Panc1 (cell line): ENCODE measurements around the gene SLCO3A1. TPM values are rescaled to one million over a fixed set of nuclear protein-coding genes. Genes with fewer than 3 reads are reported as not detected.

Experiments used
- ATAC-seq: fragments of 200-7000 bp; cut with Tn5 transposase; 2 replicates; pipeline ENCODE4 v1.9.1; 2020; ENCODE audit warnings: mild to moderate bottlenecking, moderate library complexity
- BruUV-seq: library from RNA; stranded (reverse); fragments of 400-500 nt; replicated peaks from 2 replicates; lab custom pipeline; 2021; lab: Mats Ljungman, UMichigan
- CTCF ChIA-PET: fragments of 300-600 bp; sonication (Branson Sonifier 250); formaldehyde crosslinking; loops from one replicate; lab custom pipeline; 2022; ENCODE audit warnings: antibody characterized with exemption; lab: Charles Lee
- POLR2A ChIA-PET: fragments of 300-600 bp; sonication (Branson Sonifier 250); formaldehyde crosslinking; loops from one replicate; lab custom pipeline; 2022; ENCODE audit warnings: antibody characterized with exemption; lab: Charles Lee
- DNase-seq: peaks from one replicate; pipeline ENCODE4 v3.0.0-alpha.2; 2010; ENCODE audit warnings: low read depth, low spot score
- H3K27ac ChIP-seq: 2 replicates; pipeline ENCODE4 v1.5.1; 2011; ENCODE audit warnings: mild to moderate bottlenecking, low read length, inconsistent platforms
- H3K27me3 ChIP-seq: fragments of 200-500 bp; sonication (Bioruptor generic); 2 replicates; pipeline ENCODE4 v1.6.0; 2014; ENCODE audit warnings: low read length, inconsistent platforms; ENCODE audit not compliant: control insufficient read depth, insufficient read depth
- H3K36me3 ChIP-seq: fragments of 200-500 bp; sonication (Bioruptor generic); 2 replicates; pipeline ENCODE4 v1.5.1; 2014; ENCODE audit warnings: inconsistent platforms, mild to moderate bottlenecking, low read length, moderate library complexity; ENCODE audit not compliant: control insufficient read depth, insufficient read depth
- H3K4me1 ChIP-seq: 2 replicates; pipeline ENCODE4 v1.5.1; 2011; ENCODE audit warnings: inconsistent platforms, mild to moderate bottlenecking, low read length, moderate library complexity; ENCODE audit not compliant: control insufficient read depth, insufficient read depth
- H3K4me3 ChIP-seq, 2 experiments: 2 replicates each; pipeline ENCODE4 v1.5.1; 2011 to 2012; ENCODE audit warnings: low read depth in 2 of 2, low read length in 2 of 2, mild to moderate bottlenecking in 2 of 2, inconsistent platforms in 1 of 2, moderate library complexity in 1 of 2
- H3K9me3 ChIP-seq: fragments of 200-500 bp; sonication (Bioruptor generic); 2 replicates; pipeline ENCODE4 v1.5.1; 2014; ENCODE audit warnings: low read depth, mild to moderate bottlenecking, inconsistent platforms, low read length, moderate library complexity; ENCODE audit not compliant: control insufficient read depth, insufficient read depth
- POLR2AphosphoS5 ChIP-seq: IDR thresholded peaks from 2 replicates; pipeline ENCODE4 v1.6.1; 2012; ENCODE audit warnings: mild to moderate bottlenecking, low read depth, low read length, moderate library complexity
- SIN3A ChIP-seq: IDR thresholded peaks from 2 replicates; pipeline ENCODE4 v1.6.1; 2012; ENCODE audit warnings: low read depth, mild to moderate bottlenecking, low read length, moderate library complexity, borderline replicate concordance; ENCODE audit not compliant: insufficient read depth
- TCF7L2 ChIP-seq: IDR thresholded peaks from 2 replicates; pipeline ENCODE4 v1.6.1; 2011; ENCODE audit warnings: mild to moderate bottlenecking, low read depth, low read length, inconsistent platforms
- in situ Hi-C: cut with HindIII; loops from 2 replicates; pipeline ENCODE4 v1.10.0; 2016; ENCODE audit warnings: low sequenced_read_pairs, low pct_unique_long_range_greater_than_20kb
- intact Hi-C: fragments of 100-400 bp; cut with micrococcal nuclease; formaldehyde crosslinking; loops from one replicate; pipeline ENCODE4 v1.10.0; 2022; ENCODE audit not compliant: unreplicated experiment
- total RNA-seq: library from RNA; stranded (reverse); gene quantifications from one replicate; pipeline ENCODE4 v1.2.1, GENCODE V29; 2021; ENCODE audit not compliant: unreplicated experiment
- TF ChIP-seq, protein P1 (sequence below), 2 experiments: IDR thresholded peaks; 2 replicates each; pipeline ENCODE4 v1.6.1; 2011 to 2012; ENCODE audit warnings: low read depth in 2 of 2, control low read depth in 1 of 2, low read length in 1 of 2, mild to moderate bottlenecking in 1 of 2, moderate library complexity in 1 of 2; ENCODE audit not compliant: insufficient read depth in 1 of 2
- TF ChIP-seq, protein P2 (sequence below): fragments of 450-650 bp; IDR thresholded peaks from 2 replicates; pipeline ENCODE4 v1.5.1; 2017; ENCODE audit warnings: mild to moderate bottlenecking

SLCO3A1 gene
- total RNA-seq, 1 experiment from 2014 or later: 20.6 TPM

DNA sequence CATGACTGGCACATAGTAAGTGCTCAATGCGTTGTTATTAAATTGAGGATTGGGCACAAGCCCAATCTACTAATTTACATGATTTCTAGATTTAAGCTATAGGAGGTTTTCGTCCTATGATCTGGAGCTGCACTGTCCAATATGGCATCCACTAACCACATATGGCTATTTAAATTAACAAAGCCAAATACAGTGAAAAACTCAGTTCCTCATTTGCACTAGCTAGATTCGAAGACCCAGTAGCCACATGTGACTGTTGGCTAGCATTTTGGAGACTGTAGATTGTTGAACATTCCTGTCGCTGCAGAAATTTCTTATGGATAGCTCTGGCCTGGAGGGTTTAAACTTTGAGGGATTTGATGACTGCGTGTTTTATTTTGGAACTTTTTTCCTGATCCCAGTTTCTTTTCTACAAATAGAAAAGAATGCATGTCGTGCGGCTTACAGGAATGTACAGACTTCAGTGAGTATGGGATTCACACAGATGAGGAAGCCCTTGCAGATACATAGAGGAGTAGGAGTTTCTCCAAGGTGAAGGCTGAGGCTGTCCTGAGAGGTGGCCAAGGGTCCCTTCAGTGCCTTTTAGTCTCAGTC, 82.8 kb downstream of the SLCO3A1 start:
- no peaks in the 10 kb centered on the region for H3K27me3 ChIP-seq
- ChIA-PET POLR2A (no interaction called here), CTCF (no interaction called here)
- no peaks in the 10 kb centered on the region for H3K36me3 ChIP-seq
- no peak overlapping the region for H3K27ac ChIP-seq
- ATAC-seq: no peak
- H3K4me1 ChIP-seq: peaks cover 4% of the 10 kb centered on the region
- intact Hi-C loops: no loop called here
- in situ Hi-C loops: no loop called here
- DNase-seq: no peak
- no TSS peak for BruUV-seq
- TF ChIP-seq, protein P1, sequence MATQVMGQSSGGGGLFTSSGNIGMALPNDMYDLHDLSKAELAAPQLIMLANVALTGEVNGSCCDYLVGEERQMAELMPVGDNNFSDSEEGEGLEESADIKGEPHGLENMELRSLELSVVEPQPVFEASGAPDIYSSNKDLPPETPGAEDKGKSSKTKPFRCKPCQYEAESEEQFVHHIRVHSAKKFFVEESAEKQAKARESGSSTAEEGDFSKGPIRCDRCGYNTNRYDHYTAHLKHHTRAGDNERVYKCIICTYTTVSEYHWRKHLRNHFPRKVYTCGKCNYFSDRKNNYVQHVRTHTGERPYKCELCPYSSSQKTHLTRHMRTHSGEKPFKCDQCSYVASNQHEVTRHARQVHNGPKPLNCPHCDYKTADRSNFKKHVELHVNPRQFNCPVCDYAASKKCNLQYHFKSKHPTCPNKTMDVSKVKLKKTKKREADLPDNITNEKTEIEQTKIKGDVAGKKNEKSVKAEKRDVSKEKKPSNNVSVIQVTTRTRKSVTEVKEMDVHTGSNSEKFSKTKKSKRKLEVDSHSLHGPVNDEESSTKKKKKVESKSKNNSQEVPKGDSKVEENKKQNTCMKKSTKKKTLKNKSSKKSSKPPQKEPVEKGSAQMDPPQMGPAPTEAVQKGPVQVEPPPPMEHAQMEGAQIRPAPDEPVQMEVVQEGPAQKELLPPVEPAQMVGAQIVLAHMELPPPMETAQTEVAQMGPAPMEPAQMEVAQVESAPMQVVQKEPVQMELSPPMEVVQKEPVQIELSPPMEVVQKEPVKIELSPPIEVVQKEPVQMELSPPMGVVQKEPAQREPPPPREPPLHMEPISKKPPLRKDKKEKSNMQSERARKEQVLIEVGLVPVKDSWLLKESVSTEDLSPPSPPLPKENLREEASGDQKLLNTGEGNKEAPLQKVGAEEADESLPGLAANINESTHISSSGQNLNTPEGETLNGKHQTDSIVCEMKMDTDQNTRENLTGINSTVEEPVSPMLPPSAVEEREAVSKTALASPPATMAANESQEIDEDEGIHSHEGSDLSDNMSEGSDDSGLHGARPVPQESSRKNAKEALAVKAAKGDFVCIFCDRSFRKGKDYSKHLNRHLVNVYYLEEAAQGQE (IDR thresholded peaks at IDR 0.05; ENCODE audit: insufficient read depth in 1 of 2, low read depth in 2 of 2, low read length in 1 of 2): no peak
- TF ChIP-seq SIN3A (no peak), TCF7L2 (no peak), POLR2AphosphoS5 (no peak)
- TF ChIP-seq, protein P2, sequence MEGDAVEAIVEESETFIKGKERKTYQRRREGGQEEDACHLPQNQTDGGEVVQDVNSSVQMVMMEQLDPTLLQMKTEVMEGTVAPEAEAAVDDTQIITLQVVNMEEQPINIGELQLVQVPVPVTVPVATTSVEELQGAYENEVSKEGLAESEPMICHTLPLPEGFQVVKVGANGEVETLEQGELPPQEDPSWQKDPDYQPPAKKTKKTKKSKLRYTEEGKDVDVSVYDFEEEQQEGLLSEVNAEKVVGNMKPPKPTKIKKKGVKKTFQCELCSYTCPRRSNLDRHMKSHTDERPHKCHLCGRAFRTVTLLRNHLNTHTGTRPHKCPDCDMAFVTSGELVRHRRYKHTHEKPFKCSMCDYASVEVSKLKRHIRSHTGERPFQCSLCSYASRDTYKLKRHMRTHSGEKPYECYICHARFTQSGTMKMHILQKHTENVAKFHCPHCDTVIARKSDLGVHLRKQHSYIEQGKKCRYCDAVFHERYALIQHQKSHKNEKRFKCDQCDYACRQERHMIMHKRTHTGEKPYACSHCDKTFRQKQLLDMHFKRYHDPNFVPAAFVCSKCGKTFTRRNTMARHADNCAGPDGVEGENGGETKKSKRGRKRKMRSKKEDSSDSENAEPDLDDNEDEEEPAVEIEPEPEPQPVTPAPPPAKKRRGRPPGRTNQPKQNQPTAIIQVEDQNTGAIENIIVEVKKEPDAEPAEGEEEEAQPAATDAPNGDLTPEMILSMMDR: no peak
- H3K9me3 ChIP-seq: no peaks in the 10 kb centered on the region
- H3K4me3 ChIP-seq: no peak overlapping the region

DNA sequence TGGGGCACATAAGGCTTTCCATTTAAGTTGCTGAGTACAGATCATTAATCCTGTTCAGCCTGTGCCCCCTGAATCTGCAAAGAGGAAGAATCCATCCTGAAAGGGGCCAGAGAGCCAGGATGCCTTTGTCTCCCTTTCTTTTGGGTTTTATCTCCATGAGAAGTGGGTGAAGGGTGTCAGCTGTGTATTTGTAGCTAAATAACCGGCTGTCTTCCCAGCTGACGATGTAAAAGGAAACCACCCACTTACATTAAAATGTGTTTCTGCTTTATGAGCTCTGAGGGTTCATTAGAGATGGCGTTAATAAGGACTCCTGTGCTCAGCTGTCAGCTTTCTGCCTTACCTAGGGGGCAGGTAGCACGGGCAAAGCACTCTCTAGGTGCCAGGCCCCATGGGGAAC, 83.4 kb downstream of the SLCO3A1 start:
- in situ Hi-C loops: no loop called here
- H3K9me3 ChIP-seq: no peaks in the 10 kb centered on the region

More for the DNA sequence above, 83.4 kb downstream of the SLCO3A1 start:
- Histone ChIP-seq H3K4me3 (no peak overlapping the region), H3K36me3 (no peaks in the 10 kb centered on the region), H3K4me1 (peaks cover 8% of the 10 kb centered on the region), H3K27me3 (no peaks in the 10 kb centered on the region), H3K27ac (no peak overlapping the region)
- CTCF ChIA-PET: no interaction called here
- ATAC-seq (no peak), DNase-seq (no peak)
- TF ChIP-seq POLR2AphosphoS5: no peak
- TF ChIP-seq SIN3A: no peak
- TF ChIP-seq, protein P2: no peak
- TF ChIP-seq, protein P1 (IDR thresholded peaks at IDR 0.05; ENCODE audit: insufficient read depth in 1 of 2, low read depth in 2 of 2, low read length in 1 of 2): no peak
- no peak for TF ChIP-seq TCF7L2
- POLR2A ChIA-PET: no interaction called here
- intact Hi-C loops: no loop called here
- BruUV-seq: no TSS peak
